Measurements from ENCODE around the gene PRTFDC1.

The PRTFDC1 gene

GRCh38 chr10:24904824-24905223 lies 47.6 kb downstream of the PRTFDC1 start:
- DNase-seq (ENCODE audit: low spot score) = no peak

- no peak for DNase-seq (ENCODE audit: low spot score)
These were observed 50.0 kb downstream of the PRTFDC1 start for GRCh38 chr10:24902400-24902728.

- peak; percentile 15 for DNase-seq (ENCODE audit: low spot score)
These were observed 50.6 kb downstream of the PRTFDC1 start for GRCh38 chr10:24901686-24902399.

GRCh38 chr10:24900888-24901685 lies 51.3 kb downstream of the PRTFDC1 start:
- no peak for DNase-seq (ENCODE audit: low spot score)

- DNase-seq (ENCODE audit: low spot score) = no peak
These were observed 52.8 kb downstream of the PRTFDC1 start for GRCh38 chr10:24899571-24899970.

GRCh38 chr10:24898501-24898900 lies 53.9 kb downstream of the PRTFDC1 start:
- DNase-seq (ENCODE audit: low spot score) = no peak

- no peak for DNase-seq (ENCODE audit: low spot score)
These were observed 55.0 kb downstream of the PRTFDC1 start for GRCh38 chr10:24897326-24897926.

GRCh38 chr10:24894728-24895127 lies 57.7 kb downstream of the PRTFDC1 start:
- no peak for DNase-seq (ENCODE audit: low spot score)

- no peak for DNase-seq (ENCODE audit: low spot score)
These were observed 58.1 kb downstream of the PRTFDC1 start for GRCh38 chr10:24894309-24894708.

- no peak for DNase-seq (ENCODE audit: low spot score)
These were observed 59.3 kb downstream of the PRTFDC1 start for GRCh38 chr10:24893127-24893526.

GRCh38 chr10:24891823-24892222 lies 60.6 kb downstream of the PRTFDC1 start:
- DNase-seq (ENCODE audit: low spot score) = no peak

GRCh38 chr10:24889639-24890038 lies 62.8 kb downstream of the PRTFDC1 start:
- DNase-seq (ENCODE audit: low spot score) = no peak

- no peak for DNase-seq (ENCODE audit: low spot score)
These were observed 64.6 kb downstream of the PRTFDC1 start for GRCh38 chr10:24887855-24888231.

- no peak for DNase-seq (ENCODE audit: low spot score)
These were observed 66.1 kb downstream of the PRTFDC1 start for GRCh38 chr10:24886290-24886680.

GRCh38 chr10:24885551-24886289 lies 66.7 kb downstream of the PRTFDC1 start:
- no peak for DNase-seq (ENCODE audit: low spot score)

GRCh38 chr10:24884793-24885192 lies 67.6 kb downstream of the PRTFDC1 start:
- no peak for DNase-seq (ENCODE audit: low spot score)

GRCh38 chr10:24884316-24884715 lies 68.1 kb downstream of the PRTFDC1 start:
- no peak for DNase-seq (ENCODE audit: low spot score)

GRCh38 chr10:24883176-24883575 lies 69.2 kb downstream of the PRTFDC1 start:
- DNase-seq (ENCODE audit: low spot score) = no peak

GRCh38 chr10:24882047-24882698 lies 70.2 kb downstream of the PRTFDC1 start:
- DNase-seq (ENCODE audit: low spot score) = no peak

GRCh38 chr10:24879861-24880260 lies 72.5 kb downstream of the PRTFDC1 start:
- no peak for DNase-seq (ENCODE audit: low spot score)

GRCh38 chr10:24874133-24874532 lies 78.3 kb downstream of the PRTFDC1 start:
- DNase-seq (ENCODE audit: low spot score) = no peak

- peak; percentile 19 for DNase-seq (ENCODE audit: low spot score)
These were observed 79.1 kb downstream of the PRTFDC1 start for GRCh38 chr10:24873281-24873683.

All from iPS-NIHi11 (cell line).